GM21367 (cell line): Measurements from ENCODE around the gene TNS3.

Source experiments
- ATAC-seq: cut with Tn5 transposase; IDR thresholded peaks from one replicate; pipeline ENCODE4 v1.9.1; 2021; ENCODE audit not compliant: unreplicated experiment

Gene TNS3

DNA sequence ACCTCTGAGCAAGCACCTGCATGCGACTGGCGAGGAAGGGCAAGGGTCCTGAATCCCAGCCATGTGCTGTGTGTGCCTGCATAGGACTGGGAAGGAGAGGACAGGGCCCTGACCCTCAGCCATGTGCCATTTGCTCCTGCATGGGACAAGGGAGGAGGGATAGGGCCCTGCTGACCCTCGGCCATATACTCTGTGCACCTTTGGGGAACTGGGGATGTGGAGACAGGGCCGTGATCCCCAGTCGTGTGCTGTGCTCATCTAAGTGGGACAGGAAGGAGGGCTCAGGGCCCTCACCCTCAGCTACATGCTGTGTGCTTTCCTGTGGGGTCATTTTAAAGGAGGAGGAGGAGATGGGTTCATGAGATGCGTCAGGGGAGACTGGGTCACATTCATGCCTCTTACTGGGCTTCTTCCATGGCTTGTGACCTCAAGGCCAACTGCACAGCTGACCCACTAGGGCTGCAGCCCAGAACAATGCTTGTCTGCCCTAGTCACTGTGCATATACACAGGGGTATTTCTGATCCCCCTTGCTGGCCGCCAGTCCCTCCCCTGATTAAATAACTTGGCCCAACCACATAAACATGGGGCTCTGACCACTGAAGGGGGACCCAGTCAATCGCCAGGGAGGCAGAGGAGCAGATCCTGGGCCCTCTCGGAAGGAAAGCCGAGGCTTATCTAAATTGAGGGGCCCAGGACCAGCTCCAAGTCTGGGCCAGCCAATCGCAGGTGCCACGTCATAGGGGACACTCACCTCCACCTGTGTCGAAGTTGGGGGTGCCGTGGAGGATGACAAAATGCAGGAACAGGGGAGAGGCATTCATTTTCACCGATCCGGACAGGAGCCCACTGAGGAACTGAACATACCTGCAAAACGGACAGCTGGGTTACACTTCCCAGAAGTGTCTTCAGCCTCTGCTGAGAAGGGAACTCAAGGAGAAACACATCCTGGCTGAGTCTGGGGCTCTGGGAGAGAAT, 167.3 kb downstream of the TNS3 start:
- ATAC-seq: no peak

- ATAC-seq: no peak
Measured at GRCh38 chr7:47413526-47414341, 168.2 kb downstream of the TNS3 start.

GRCh38 chr7:47411901-47412300, 170.0 kb downstream of the TNS3 start:
- no peak for ATAC-seq

DNA sequence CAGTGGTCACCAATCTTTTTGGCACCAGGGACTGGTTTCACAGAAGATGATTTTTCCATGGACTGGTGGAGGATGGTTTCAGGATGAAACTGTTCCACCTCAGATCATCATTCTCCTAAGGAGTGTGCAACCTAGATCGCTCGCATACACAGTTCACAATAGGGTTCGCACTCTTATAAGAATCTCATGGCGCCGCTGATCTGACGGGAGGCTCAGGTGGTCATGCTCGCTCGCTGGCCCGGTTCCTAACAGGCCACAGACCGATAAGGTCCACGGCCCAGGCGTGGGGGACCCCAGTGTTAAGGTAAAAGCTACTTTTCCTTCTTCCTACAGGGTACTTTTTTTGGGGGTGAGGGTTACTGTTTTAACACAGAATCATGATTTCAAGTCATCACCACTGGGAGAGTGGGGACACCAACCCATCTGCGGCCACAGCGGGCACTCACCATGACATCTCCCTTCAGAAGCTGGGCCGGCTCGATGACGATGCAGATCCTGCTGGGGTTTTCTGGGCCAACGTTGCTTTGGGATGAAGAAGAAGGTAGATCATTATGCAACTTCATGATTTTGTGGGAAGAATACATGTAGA, 170.5 kb downstream of the TNS3 start:
- no peak for ATAC-seq

GRCh38 chr7:47408675-47409074, 173.2 kb downstream of the TNS3 start:
- no peak for ATAC-seq

GRCh38 chr7:47407821-47408674, 173.9 kb downstream of the TNS3 start:
- ATAC-seq: no peak

- no peak for ATAC-seq
Measured at GRCh38 chr7:47407136-47407535, 174.8 kb downstream of the TNS3 start.

GRCh38 chr7:47406801-47407129, 175.1 kb downstream of the TNS3 start:
- ATAC-seq: no peak

DNA sequence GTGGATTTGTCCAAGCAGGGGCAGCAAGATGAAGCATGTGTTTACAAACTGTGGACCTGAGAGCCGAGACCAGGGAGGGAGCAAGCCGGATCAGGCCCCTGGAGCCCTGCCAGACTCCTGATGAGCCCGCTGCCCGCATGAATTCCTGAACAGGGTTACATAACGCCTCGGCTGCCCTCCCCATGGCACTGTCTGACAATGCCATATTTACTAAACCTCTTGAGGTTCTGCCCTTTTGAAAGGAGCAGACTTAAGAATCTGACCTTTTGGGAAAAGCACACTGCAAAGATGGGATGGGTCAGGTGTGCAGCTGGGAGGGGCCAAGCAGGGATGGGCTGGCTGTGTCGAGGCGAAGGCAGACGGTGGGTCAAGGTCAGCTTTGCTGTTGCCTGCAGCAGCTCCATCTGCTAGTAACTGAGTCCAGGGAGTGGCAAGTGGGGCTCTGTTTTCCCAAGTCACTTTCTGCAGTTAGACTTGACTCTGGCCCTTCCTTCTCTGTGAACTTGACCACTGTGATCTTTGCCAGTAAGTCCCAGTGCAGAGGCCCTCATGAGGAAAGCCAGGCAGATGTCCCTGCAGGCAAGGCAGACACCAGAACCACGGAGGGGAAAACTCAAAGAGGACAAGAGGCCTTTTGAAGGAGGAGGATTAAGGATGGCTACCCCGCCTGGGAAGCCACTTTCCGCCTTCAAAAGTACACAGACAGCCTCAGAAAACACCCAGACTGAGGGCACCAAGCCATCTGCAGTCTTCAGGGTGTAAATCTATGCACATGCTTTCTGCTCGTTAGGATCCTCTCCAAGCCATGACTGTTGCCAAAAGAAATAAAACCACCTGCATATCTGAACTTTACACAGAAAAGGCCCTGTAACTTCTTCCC, 175.8 kb downstream of the TNS3 start:
- ATAC-seq: no peak

- no peak for ATAC-seq
Measured at GRCh38 chr7:47405286-47405904, 176.5 kb downstream of the TNS3 start.

- ATAC-seq: no peak
Measured at GRCh38 chr7:47404010-47404409, 177.9 kb downstream of the TNS3 start.

GRCh38 chr7:47402941-47403866, 178.7 kb downstream of the TNS3 start:
- no peak for ATAC-seq

DNA sequence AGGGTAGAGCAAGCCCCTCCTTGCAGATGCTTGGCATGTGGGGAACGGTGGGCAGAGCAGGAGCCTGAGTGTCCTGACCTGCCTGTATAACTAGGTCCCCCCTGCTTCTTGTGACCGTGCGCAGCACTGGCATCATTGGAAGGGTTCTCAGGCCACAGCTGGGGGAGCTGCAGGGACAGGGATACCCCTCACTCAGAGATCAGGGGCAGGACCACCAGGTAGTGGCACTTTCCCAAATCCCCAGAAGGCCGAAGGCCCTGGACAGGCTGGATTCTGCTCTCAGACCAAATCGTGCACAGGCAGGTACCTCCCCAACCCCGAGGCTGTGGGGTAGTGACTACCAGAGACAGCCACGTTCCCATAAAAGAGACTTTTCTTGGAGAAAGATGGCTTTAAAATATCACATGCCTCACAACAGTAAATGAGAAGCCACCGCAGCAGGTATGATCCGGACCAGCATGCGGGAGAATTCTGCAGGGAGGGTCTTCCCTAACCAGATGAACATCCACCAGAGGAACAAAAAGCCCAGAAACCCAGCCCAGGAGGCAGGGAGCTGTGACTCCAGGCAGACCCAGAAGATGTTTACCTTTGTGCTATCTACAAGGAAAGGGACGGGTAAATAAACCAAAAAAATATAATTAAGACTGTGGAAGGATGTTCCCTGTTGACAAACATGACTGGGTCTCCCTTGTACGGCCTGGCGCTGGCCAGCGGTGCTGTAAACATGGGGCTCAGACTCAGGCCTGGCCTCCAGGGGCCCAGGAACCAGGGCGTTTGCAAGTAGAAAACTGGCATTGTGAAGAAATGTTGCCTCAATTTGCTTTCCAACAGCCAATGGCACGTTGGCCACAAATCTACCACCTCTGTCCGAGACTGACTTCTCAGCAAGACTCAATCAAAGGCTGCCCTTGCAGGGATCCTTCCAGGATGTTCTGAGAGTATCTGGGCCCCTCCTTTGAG, 180.0 kb downstream of the TNS3 start:
- no peak for ATAC-seq

DNA sequence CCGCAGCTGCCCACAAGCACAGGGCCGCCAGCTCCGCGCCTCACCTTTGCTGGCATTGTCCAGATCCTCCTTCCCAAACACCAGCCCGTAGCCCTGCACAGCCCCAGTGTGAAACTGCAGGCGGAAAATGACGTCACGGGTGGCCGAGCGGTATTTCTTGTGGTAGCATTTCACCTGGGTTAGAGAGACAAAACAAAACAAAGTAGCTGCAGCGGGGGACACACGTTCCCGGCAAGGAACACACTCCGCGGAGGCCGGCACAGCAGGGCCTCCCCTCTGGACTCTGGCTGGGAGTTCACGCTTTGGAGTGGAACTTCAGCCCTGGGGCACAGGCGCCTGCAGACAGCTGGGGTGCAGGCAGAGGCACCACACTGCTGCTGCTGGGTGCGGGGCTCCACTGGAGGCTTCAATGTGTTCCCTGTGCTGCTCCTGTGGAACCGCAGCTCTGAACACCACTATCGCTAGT, 181.1 kb downstream of the TNS3 start:
- ATAC-seq: no peak

DNA sequence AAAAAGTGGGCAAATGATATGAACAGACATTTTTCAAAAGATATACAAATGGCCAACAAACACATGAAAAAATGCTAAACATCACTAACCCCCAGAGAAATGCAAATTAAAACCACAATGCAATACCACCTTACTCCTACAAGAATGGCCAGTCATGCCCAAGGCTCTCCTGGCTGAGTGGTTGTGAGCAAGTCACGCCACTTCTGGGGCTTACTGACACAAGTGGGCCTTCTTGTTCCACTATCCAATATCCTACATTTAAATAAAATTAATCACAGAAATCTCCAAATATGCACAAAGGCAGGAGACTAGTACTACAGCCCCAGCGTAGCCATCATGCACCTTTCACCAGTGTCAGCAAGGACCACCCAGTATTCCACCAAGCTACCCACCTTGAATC, 181.9 kb downstream of the TNS3 start:
- no peak for ATAC-seq

DNA sequence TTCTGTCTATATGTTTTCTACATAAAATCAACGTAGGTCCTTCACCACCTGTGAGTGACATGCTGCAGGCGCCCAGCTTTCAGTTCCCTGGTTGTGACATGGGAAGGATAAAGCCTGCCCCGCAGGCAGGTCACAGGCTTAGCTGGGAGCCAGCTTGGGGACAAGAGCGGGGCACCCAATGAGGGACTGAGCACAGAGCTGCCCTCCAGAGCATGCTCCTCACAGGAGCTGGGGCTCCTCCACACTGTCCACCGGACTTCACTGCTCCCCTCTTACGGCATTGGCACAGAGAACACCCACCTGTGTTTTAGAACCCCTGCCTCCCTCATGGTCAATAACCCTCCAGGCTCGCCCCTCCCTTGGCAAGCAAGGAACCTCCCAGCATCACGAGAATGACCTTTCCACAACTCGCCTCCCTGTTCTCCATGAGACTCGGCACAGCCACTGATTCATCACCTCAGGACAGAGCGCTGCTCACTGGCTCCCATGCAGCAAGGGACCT, 187.1 kb downstream of the TNS3 start:
- ATAC-seq: no peak

DNA sequence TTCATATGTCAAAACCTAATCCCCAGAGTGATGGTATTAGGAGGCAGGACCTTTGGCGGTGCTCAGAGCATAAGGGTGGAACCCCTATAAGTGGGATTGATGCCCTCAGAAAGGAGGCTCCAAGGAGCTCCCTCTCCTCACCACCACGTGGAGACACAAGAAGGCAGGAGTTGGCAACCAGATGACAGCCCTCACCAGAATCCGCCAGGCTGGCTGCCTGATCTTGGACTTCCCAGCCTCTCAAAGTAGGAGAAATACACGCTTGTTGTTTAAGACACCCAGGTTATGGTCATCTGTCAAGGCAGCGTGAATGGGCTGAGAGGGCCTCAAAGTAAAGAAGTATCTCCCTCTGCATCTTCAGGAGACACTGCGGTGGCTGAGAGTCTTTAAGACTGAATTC, 187.7 kb downstream of the TNS3 start:
- ATAC-seq: no peak
